Suppressor macrophage treated with lipopolysaccharide for 1 hour (primary cell): Measurements from ENCODE around the gene MMP24.

ENCODE experiments used
- DNase-seq, 3 donors: peaks; one replicate each; pipeline ENCODE4 v3.0.0-alpha.2; 2020 to 2022

The MMP24 gene

GRCh38 chr20:35280523-35280922 lies 54.0 kb downstream of the MMP24 start:
- no peak for DNase-seq

DNA sequence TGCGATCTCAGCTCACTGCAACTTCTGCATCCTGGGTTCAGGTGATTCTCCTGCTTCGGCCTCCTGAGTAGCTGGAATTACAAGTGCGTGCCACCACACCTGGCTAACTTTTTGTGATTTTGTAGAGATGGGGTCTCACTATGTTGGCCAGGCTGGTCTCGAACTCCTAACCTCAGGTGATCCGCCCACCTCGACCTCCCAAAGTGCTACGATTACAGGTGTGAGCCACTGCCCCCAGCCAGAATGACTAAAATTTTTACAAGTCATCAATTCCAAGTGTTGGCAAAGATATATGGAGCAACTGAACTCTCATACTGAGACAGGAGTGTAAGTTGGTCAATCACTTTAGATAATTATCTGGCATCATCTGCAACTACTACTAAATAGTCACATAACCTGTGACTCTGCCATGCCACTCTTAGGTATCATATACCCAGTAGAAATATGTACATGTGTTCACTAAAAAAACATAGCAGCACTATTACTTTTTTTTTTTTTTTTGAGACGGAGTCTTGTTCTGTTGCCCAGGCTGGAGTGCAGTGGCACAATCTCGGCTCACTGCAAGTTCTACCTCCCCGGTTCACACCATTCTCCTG lies 55.1 kb downstream of the MMP24 start:
- DNase-seq = no peak

- peak; percentile 41 to 55 (median 47) for DNase-seq
Measured at GRCh38 chr20:35283441-35284266, 57.2 kb downstream of the MMP24 start.

DNA sequence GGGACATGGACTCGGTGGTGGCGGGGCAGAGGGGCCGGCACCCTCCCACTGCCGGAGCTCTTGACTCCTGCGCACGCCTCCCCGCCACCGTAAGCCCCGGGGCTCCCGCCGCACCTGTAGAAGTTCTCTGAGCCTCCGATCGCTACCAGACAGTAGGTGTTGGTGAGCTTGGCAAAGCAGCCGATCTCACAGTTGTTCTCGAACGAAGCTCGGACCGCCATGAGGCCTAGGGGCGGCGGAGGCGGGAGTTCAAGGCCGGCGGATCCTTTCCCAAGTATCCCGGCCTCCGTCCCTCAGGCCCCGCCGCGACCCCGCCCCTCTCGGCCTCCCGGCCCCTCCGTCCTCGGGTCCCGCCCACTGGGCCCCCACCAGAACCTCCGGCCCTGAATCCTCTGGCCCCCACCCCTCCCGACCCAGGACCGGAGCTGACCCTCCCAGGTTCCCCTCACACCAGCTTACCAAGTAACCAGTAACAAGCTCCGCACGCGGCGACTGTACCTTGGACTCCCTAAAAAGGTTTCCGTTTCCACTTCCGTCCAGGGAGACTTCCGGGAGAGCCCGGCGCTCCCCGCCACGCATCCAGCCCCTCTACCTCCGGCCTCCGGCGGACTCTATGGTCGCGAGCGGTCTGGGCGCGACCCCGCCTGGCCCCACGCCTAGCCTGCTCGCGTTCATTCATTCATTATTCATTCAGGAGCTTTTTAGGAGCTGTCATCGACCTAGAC lies 57.9 kb downstream of the MMP24 start, which contains the start of gene EIF6:
Gene EIF6, minus strand, starts transcription at position 506 of the 725 bp plus-strand sequence. Its CDS starts 285 bp downstream, at position 221.
- peak; percentile 74 to 85 (median 77) for DNase-seq

DNA sequence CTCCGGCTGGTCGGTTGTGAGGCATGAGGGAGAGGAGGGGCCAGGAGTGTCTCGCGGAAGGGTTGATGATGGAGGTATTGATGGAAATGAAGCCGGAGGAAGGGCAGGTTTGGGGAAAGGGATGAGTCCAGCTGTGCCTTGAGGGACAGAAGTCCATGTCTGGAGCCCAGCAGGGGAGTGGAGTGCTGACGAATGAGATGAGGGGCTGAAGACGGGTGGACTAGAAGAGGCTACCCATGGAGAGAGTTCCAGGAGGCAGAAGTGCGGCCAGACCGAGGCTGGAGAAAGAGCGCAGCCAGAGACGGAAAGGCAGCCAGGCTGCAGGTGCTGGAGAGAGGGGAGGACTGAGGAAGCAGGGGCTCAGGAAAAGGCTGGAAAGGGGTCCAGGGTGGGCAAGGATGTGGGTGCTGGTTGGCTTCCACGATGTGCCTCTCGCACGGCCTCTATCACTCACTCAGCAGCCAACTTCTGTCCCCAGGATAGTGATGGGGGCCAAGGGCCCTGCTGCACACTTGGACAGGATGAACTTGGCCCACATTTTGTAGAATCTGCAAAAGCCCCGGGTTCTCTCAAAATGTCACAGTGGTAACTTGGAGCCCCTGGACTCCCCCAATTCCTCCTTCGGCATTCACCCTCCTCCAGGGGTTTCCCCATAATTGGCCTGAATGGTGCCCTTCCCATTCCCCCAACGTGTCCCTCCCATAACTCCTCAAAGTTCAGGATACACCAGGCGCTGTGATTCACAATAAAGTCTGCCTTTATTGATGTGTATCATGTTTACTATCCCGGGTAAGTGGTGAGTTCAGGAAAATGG lies 58.7 kb downstream of the MMP24 start:
- DNase-seq = no peak

- DNase-seq = peak in 2 of 3 donors; percentile 38 to 62
Measured at GRCh38 chr20:35285806-35286076, 59.3 kb downstream of the MMP24 start.

DNA sequence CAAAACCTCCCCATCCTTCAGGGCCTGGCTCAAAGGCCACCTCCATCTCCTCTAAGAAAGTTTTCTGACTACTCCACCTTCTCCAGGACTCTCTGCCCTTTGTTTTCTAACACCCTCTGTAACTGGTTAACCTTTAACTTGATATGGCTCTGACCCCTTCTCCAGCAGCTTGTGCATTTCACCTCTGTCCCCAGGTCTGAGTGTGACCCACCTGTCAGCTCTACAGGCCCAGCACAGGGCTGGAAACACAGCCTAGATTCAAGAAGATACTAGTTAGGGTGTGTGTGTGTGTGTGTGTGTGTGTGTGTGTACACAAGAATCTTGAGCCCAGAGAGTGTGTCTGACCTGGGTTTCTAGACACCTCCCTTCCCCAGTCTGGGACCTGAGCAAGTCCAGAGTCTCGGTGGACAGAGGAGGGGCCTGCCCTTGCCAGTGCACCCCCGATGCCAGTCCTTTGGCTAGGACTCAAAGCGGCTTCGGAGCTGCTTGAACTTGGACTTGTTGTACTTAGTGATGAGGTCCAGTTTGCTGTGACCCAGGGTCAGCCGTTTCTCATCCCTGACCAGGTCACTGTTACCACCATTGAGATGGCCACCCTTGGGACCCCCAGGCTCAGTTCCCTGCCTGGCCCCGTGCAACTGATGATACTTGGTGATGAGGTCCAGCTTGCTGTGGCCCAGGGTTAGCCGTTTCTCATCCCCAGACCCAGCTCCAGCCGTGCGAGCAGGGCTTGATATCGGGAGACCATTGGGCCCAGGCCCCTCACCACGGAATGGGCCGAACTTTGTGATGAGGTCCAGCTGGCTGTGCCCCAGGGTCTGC lies 59.8 kb downstream of the MMP24 start:
- no peak for DNase-seq

DNA sequence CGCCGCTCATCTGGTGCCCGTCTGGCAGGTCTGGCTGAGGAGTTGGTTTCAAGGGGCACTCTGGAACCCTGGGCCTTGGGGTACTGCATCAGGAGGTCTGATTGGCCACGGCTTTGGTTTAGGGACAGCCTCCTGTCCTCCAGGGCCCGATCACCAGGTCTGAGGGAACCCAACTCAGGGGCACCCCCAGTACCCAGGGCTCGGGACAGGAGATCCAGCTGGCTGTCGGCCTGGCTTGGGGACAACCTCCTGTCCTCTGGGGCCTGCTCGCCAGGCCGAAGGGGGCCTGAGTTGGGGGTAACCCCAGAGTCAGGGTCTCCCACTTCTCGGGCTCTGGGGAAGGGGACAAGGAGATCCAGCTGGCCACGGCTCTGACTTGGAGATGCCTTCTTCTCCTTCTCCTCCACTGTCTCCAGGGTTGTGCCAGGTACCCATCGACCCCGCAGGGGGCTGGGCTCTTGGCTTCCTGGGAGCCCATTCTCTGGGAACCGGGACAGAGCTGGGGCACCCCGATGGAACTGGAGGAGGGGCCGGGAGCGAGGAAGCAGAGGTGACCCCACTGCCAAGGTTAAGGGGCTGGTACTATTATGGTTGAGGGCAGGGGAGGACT lies 60.5 kb downstream of the MMP24 start:
- no peak for DNase-seq

DNA sequence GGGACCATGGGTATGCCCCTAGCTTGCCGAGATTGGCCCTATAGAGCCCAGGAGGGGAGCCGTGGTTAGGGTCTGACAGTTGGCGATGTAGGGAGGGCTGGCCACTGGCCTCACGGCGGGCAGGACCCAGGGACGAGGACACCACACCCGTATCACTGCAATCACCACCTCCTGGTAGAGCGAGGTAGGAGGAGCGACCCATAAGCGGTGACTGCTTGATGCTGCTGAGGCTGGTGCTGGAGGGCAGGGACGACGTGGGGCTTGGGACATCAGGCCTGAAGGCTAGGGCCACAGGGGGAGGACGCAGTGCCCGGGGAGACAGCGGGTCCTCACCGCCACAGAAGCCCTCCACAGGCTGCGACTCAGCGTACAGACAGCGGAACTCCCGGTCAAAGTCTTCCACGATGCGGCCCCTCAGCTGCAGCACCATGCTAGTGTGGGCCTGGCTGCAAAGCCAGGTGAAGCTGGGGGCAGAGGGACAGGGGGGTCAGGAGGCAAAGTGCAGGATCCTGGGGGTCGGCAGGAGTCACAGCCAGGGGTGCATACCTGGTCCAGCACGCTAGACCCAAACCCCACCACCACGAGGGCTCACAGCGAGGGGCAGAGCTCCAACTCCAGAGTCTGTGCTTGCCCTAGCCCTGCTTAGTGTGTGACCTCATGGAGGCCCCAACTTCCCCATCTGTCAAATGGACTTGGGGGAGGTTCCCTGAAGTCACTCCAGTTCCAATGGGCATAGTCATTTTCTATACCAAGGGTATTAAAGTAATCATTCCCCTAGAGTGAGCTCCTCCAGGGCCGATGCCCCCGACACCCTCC lies 61.2 kb downstream of the MMP24 start:
- DNase-seq = no peak

DNA sequence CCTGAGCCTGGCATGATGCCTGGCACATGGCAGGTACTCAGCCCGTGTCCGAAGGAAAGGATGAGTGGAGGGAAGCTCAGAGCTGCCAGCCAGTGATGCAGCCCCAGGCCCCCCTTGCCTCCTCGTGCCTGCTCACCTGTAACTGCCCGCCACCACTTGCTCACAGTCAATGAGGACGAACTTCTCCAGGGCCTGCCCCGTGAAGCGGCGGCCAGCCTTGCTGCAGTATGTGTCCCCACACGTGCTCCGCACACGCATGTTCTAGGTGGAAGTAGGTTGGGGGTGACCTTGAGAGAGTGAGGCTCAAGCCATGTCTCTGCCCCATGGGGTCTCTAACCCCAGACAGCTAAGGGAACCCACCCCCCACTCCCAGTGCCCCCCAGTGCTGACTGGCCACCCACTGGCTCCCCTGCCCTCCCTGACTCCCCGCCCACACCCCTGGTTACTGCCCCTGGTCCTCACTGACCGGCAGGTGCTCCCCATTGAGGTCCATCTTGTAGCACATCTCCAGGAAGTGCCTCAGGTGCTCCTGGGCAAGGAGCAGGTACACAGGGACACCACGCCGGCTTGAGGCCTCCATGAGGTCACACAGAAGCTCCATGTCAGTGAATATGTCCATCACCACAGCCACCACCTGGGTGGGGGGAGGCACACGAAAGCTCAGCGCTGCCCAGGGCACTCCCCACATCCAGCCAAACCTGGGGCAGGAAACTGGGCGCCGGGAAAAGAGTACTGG lies 62.0 kb downstream of the MMP24 start:
- no peak for DNase-seq

GRCh38 chr20:35290186-35290886 lies 63.8 kb downstream of the MMP24 start:
- no peak for DNase-seq

- no peak for DNase-seq
Measured at GRCh38 chr20:35290887-35291417, 64.5 kb downstream of the MMP24 start.

DNA sequence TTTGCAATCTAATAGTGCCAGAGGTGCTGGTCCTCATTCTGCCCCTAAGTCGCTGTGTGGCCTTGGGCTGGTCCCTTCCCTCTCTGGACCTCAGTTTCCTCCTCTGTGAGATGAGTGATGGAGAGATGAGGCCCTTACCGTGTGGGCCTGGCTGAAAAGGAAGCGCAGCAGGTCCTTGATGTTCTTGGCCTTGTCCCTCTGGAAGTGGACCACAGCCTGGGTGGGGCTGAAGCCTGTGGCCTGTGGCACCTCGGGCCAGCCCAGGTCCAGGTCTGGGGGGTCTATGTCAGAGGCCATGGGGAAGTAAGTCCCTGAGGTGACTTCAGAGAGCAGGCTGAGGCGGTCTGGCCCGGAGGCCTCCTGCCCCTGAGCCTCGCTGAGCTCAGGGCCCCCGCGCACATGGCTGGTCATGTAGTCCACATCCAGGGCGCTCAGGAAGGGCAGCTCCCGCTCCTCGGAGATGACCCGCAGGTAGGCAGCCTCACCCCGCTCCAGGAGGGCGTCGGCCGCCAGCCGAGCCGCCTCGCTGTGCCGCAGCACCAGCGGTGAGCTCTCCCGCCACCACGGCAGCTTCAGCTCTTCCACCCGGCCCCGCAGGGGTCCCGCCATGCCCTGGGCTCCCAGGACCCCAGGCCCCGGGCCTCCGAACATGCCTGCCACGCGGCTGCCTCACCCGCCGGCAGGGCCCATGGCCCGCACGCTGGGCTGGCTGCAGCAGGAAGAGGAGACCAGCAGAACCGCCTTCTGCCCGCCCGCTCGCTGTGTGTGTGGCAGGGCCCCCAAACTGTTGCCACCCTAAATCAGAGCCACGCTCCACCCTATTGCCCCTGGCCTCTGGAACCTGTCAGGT lies 65.4 kb downstream of the MMP24 start, which contains the start of gene FAM83C:
Gene FAM83C, minus strand, starts transcription at position 772 of the 850 bp plus-strand sequence. Its CDS starts 121 bp downstream, at position 651.
- no peak for DNase-seq

- no peak for DNase-seq
Measured at GRCh38 chr20:35292504-35293285, 66.2 kb downstream of the MMP24 start.

- no peak for DNase-seq
Measured at GRCh38 chr20:35293303-35294292, 67.1 kb downstream of the MMP24 start.

GRCh38 chr20:35294293-35294685 lies 67.8 kb downstream of the MMP24 start:
- DNase-seq = no peak
